IgD-negative memory B cell (primary cell): ENCODE measurements around the gene MRPS2. TPM values are rescaled to one million over a fixed set of nuclear protein-coding genes. Genes with fewer than 3 reads are reported as not detected.
A peak's percentile ranks its signal among the peaks of the same experiment; 100 is the strongest.

Experiments used
- H3K27ac Mint-ChIP-seq, 3 donors: one replicate each; pipeline ENCODE4 v1.8.0; 2020 to 2022; ENCODE audit warnings: mild to moderate bottlenecking in 3 of 3, mixed read lengths in 3 of 3, moderate library complexity in 1 of 3
- H3K27me3 Mint-ChIP-seq: one replicate; pipeline ENCODE4 v1.8.0; 2021; ENCODE audit warnings: mixed read lengths
- H3K36me3 Mint-ChIP-seq: one replicate; pipeline ENCODE4 v1.8.0; 2020; ENCODE audit warnings: mild to moderate bottlenecking, mixed read lengths
- H3K4me1 Mint-ChIP-seq, 3 donors: one replicate each; pipeline ENCODE4 v1.8.0; 2020 to 2022; ENCODE audit warnings: mixed read lengths in 3 of 3, mild to moderate bottlenecking in 1 of 3
- H3K4me3 Mint-ChIP-seq, 4 donors: one replicate each; pipeline ENCODE4 v1.8.0; 2020 to 2022; ENCODE audit warnings: mild to moderate bottlenecking in 4 of 4, mixed read lengths in 4 of 4, moderate library complexity in 3 of 4
- H3K9me3 Mint-ChIP-seq, 3 donors: one replicate each; pipeline ENCODE4 v1.8.0; 2020 to 2021; ENCODE audit warnings: mixed read lengths in 3 of 3, mild to moderate bottlenecking in 1 of 3
- polyA plus RNA-seq: library from polyadenylated mRNA; unstranded; fragments of 300-500 nt; fragmentation: Illumina TruSeq; gene quantifications from one replicate; pipeline ENCODE4 v1.2.3, GENCODE V29; 2021

Gene MRPS2
- polyA plus RNA-seq, 1 donor from 2014 or later, result 65.7 TPM

DNA sequence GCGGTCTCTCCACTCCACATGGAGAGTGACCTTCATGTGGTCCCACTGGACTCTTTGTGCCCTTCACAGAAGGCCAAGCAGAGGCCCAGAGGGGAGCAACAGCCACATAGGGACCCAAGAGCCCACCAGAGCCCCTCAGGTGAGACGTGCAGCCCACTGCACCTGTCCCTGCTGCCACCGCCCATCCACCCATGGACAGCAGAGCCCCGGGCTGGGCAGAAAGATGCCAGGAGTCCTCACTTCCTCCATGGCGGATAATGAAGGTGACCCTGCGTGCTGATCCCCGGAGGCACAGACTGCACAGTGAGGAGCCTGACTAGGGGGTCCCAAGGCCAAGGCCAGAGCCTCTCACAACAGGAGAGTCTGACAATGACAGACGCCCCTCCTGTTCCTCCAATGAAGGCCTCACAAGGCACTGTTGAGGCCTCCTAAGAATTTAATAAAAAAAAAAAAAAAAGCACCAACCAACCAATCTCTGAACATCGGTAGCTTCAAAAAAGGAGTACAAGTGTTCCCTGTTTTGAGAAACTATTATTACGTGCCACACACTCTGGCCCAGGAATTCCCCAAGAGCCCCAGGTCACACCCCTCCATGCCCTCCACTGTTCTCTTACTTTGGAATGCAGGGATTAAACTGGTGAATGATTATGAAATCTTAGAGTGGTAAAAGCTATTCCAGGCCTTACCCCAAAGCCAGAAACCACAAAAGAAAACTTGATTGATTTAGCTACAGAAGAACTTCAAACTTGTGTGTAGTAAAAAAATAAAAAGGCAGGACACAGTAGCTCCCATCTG is 23.7 kb upstream of the MRPS2 start:
- Mint-ChIP-seq H3K4me3 (no peak overlapping the region), H3K27ac (no peak overlapping the region), H3K4me1 (peaks cover 4 to 12% (median 7%) of the 10 kb centered on the region in 3 donors), H3K36me3 (peaks cover 2% of the 10 kb centered on the region), H3K9me3 (no peaks in the 10 kb centered on the region), H3K27me3 (peaks cover 2% of the 10 kb centered on the region)

DNA sequence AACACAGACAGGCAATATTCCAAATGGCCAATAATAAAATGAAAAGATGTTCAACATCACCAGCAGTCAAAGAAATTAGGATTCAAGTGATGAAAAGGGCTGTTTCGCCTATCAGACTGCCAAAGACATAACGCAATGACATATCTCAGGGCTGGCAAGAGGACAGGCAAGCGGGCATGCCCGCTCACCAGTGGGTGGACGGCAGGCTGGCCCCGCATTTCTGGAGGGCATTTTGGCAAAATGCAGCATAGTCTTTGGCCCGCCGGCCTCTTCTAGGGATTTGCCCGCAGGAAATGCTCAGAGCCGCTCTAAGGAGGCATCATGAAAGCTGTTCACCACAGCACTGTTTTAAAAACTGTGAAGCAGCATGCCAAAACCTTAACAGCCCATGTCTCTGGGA is 22.3 kb upstream of the MRPS2 start:
- H3K4me3 Mint-ChIP-seq, result peak overlapping the region; percentile 88 to 93 (median 92)
- H3K27me3 Mint-ChIP-seq, result peaks cover 6% of the 10 kb centered on the region
- no peaks in the 10 kb centered on the region for H3K36me3 Mint-ChIP-seq
- H3K4me1 Mint-ChIP-seq, result peaks cover 7 to 17% (median 7%) of the 10 kb centered on the region in 3 donors
- H3K27ac Mint-ChIP-seq, result peak overlapping the region in 1 of 3 donors; percentile 31
- no peaks in the 10 kb centered on the region for H3K9me3 Mint-ChIP-seq

DNA sequence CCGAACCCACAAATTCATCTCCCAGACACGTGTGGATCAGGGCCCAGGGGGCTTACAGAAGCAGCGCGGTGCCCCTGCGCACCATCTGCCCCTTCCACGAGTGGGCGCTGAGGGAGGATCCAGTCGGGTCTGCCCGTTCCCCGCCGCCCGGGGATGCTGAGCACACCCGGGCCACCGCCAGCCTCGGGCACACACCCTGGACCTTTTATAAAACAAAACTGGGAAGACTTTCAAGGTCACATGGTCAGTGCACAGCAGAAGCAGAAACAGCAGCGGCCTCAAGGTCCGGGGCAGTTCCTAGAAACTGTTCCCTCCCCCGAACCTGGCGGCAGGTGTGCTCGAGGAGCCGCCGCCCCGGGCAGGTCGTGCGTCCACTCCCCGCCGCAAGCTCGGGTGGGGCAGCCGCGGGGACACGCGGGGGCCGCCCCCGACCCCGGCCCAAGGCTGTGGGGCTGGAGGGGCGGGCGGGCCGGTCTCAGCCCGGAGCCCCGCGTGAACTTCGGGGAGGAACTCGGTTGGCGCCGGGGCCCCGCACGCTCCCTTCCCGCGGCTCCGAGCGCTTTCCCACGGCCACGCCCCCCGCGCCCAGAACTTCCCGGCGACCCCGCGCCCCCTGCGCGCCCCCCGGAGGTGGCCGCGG is 21.5 kb upstream of the MRPS2 start:
- Mint-ChIP-seq H3K36me3 (no peaks in the 10 kb centered on the region), H3K9me3 (no peaks in the 10 kb centered on the region), H3K27me3 (peaks cover 12% of the 10 kb centered on the region), H3K27ac (peak overlapping the region in 2 of 3 donors; percentile 53 to 83), H3K4me1 (peaks cover 7 to 17% (median 7%) of the 10 kb centered on the region in 3 donors), H3K4me3 (peak overlapping the region; percentile 88 to 93 (median 92))

DNA sequence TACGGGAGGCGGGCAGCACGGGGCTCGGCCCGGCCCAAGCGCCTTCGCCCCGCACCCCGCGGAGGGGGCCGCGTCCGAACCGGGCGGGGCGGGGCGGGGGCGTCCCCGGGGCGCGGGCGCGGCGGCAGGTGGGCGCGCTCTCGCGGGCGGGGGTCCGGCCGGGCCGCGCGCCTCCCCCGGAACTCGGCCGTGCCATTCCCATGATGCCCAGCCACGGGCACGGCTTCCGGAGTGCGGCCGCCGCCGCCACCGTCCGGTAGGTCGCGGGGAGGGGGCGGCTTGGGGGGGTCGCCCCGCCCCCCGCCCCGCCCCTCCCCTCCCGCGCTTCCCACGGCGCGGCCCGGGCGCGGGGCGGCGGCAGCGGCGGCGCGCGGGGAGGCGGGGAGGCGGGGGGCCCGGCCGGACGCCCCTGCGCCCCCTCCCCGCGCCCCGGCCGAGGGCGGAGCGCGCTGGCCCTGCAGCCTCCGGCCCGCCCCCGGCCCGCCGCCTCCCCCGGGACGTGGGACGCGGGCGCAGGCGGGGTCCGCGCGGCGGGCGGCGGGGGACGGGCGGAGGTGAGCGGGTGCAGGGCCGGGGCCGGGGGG is 20.9 kb upstream of the MRPS2 start, which contains the start of gene PPP1R26:
TSS of gene PPP1R26 (plus strand) at position 314 of the 584 bp plus-strand sequence. CDS start 4,729 bp downstream, outside the sequence.
- Mint-ChIP-seq H3K4me3 (peak within 1 kb of the TSS; percentile 88 to 93 (median 92)), H3K27ac (peak within 1 kb of the TSS in 2 of 3 donors; percentile 53 to 83), H3K9me3 (no peaks in the 10 kb centered on the region), H3K27me3 (peaks cover 15% of the 10 kb centered on the region), H3K4me1 (peaks cover 7 to 17% (median 7%) of the 10 kb centered on the region in 3 donors), H3K36me3 (no peaks in the 10 kb centered on the region)

DNA sequence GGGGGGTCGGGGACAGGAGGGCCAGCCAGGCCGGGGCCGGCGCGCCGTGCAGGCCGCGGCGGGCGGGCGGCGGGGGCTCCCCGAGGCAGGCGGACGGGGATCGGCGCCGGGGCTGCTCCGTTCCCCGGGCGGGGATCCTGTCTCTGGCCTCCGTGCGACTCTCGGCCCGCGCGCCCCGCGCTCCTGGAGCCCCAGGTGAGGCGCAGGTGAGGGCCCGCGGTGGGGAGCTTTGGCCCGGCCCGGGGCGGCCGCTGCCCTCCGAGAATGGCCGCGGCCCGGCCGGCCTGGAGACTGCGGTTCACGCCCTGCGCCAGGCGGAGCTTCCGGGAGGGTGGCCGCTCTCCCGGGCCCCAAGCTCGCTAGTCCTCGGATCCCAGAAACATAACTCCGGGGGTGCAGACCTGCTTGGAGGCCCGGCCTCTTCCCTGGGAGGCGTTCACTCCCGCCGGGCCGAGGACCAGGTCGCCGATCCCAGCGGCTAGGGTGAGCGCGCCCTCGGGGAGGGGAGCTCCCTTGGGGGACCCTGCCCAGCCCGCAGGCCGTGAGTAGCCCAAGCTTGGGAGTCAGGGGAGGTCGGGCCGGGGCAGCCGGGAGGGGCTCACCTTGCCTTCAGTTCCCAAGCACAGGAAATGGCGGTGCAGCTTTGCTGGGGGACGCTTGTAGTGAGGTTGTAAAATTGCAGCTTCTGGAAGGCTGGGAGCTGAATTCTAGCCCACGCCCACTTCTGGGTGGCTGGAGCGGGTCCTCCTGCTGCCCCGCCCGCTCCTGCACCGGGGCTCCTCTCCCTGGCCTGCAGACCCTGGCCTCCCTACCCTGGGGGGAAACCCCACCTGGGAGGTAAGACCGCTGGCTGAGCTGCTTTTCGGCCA is 20.2 kb upstream of the MRPS2 start:
- H3K9me3 Mint-ChIP-seq, result no peaks in the 10 kb centered on the region
- peaks cover 15% of the 10 kb centered on the region for H3K27me3 Mint-ChIP-seq
- H3K4me1 Mint-ChIP-seq, result peaks cover 7 to 17% (median 7%) of the 10 kb centered on the region in 3 donors
- H3K36me3 Mint-ChIP-seq, result no peaks in the 10 kb centered on the region
- peak overlapping the region; percentile 63 to 81 (median 73) for H3K4me3 Mint-ChIP-seq
- H3K27ac Mint-ChIP-seq, result no peak overlapping the region

DNA sequence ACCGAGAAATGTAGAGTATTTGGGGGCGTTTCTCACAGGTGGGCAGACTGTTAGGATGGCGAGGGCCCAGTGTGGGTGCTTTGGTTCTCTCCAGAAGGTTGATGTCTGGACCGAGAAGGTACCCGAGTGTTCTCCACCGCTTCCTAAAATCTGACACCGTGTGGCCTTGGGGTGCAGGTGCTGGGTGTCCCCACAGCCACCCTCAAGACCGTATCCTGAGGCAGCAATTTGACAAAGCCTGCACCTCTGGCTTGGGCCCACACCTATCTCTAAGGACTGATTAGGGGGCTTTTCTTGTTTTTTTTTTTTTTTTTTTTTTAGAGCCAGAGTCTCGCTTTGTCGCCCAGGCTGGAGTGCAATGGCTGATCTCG is 19.6 kb upstream of the MRPS2 start:
- Mint-ChIP-seq H3K27ac (no peak overlapping the region), H3K4me1 (peaks cover 7 to 17% (median 7%) of the 10 kb centered on the region in 3 donors), H3K36me3 (no peaks in the 10 kb centered on the region), H3K27me3 (peaks cover 15% of the 10 kb centered on the region), H3K9me3 (no peaks in the 10 kb centered on the region), H3K4me3 (peak overlapping the region; percentile 63 to 81 (median 73))

DNA sequence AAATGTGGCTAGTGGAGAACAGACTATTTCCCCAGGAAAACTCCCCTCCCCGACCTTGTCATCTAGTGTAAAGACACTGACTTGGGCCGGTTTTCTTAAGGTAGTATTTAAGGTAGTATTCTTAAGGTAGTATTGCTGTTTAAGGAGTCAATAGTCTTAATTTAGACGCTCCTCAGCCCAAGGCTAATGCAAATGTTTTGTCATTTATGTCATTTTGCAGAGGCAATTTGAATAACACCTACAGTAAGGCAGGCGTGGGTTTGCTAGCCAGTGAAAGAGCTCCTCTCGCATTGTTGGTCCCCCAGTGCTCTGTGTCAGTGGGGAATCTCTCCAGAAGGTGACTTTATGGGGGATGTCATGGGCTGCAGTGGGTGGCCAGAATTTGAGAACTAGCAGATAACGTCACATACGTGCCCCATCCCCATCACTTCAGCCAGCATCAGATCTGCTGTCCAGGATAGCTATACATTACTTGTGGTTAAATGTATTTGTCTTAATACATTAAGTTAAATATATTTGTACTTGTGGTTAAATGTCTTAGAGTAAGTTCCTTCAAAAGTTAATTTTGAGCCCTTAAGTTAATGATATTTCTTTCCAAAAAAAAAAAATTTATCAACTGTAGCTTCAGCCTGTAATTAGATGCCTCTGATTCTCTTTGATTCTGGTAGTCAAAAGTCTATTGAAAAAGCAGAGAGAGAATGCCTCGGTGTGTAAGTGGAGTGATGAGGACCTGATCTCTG is 18.3 kb upstream of the MRPS2 start:
- Mint-ChIP-seq H3K27me3 (peaks cover 15% of the 10 kb centered on the region), H3K4me3 (peak overlapping the region in 2 of 4 donors; percentile 45 to 82), H3K9me3 (no peaks in the 10 kb centered on the region), H3K4me1 (peaks cover 7 to 17% (median 7%) of the 10 kb centered on the region in 3 donors), H3K27ac (no peak overlapping the region), H3K36me3 (no peaks in the 10 kb centered on the region)

DNA sequence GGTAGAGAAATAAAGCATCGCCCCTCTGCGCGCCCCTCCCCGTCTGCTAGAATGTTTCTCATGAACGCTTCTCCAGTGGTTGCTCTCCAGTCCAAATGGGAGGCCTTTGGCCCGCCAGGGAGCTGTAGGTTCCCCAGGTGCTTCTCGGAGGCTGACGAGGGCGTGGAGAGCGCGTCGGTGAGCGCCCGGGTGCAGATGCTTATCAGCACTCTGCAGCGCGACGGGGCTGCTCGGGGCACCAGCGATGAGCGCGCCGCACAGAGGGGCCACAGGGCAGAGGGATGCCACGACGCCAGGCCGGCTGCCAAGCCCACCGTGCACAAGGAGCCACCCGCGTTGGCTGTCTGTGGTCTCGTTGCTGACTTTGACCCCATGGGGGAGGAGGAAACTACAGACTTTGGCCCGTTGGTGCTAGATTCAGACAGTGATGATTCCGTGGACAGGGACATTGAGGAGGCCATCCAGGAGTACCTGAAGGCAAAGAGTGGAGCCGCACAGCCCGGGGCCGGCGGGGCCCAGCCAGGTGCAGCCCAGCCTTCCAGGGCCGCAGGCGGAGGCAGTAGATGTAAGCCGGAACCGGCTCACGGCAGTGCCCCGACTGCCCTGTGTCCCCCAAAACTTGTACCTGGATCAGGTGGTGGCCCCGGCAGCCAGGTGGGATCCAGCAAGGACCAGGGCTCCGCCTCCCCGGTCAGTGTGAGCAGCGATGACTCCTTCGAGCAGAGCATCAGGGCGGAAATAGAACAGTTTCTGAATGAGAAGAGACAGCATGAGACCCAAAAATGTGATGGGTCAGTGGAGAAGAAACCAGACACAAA is 15.8 kb upstream of the MRPS2 start:
- H3K27ac Mint-ChIP-seq, result no peak overlapping the region
- no peaks in the 10 kb centered on the region for H3K36me3 Mint-ChIP-seq
- H3K27me3 Mint-ChIP-seq, result peaks cover 14% of the 10 kb centered on the region
- peaks cover 1 to 6% (median 3%) of the 10 kb centered on the region in 3 donors for H3K4me1 Mint-ChIP-seq
- no peaks in the 10 kb centered on the region for H3K9me3 Mint-ChIP-seq
- no peak overlapping the region for H3K4me3 Mint-ChIP-seq

DNA sequence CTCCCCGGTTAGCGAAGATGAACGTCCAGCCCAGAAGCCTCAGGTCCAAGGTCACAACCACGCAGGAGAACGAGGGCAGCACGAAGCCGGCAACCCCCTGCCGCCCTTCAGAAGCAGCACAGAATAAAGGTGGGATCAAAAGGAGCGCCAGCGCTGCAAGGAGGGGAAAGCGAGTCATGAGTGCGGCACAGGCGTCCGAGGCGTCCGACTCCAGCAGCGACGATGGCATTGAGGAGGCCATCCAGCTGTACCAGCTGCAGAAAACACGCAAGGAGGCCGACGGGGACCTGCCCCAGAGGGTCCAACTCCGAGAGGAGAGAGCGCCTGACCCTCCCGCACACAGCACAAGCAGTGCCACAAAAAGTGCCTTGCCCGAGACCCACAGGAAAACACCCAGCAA is 15.1 kb upstream of the MRPS2 start:
- no peaks in the 10 kb centered on the region for H3K36me3 Mint-ChIP-seq
- H3K4me3 Mint-ChIP-seq, result no peak overlapping the region
- H3K27me3 Mint-ChIP-seq, result peaks cover 14% of the 10 kb centered on the region
- no peak overlapping the region for H3K27ac Mint-ChIP-seq
- H3K4me1 Mint-ChIP-seq, result peaks cover 1 to 6% (median 3%) of the 10 kb centered on the region in 3 donors
- H3K9me3 Mint-ChIP-seq, result no peaks in the 10 kb centered on the region

DNA sequence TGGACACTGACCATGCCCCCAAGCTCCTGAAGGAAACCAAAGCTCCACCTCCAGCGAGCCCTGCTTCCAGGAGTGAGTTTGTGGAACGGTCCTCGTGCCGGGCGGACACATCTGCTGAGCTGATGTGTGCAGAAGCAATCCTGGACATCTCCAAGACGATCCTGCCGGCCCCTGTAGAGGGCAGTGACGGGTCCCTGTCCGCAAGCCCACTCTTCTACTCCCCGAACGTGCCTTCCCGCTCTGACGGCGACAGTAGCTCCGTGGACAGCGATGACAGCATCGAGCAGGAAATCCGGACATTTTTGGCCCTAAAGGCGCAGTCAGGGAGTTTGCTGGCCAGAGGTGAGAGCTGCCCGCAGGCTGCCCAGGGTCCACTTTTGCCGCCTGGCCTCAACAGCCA is 14.7 kb upstream of the MRPS2 start:
- H3K4me1 Mint-ChIP-seq, result peaks cover 1 to 6% (median 3%) of the 10 kb centered on the region in 3 donors
- H3K9me3 Mint-ChIP-seq, result no peaks in the 10 kb centered on the region
- peaks cover 14% of the 10 kb centered on the region for H3K27me3 Mint-ChIP-seq
- no peak overlapping the region for H3K4me3 Mint-ChIP-seq
- no peak overlapping the region for H3K27ac Mint-ChIP-seq
- H3K36me3 Mint-ChIP-seq, result no peaks in the 10 kb centered on the region

DNA sequence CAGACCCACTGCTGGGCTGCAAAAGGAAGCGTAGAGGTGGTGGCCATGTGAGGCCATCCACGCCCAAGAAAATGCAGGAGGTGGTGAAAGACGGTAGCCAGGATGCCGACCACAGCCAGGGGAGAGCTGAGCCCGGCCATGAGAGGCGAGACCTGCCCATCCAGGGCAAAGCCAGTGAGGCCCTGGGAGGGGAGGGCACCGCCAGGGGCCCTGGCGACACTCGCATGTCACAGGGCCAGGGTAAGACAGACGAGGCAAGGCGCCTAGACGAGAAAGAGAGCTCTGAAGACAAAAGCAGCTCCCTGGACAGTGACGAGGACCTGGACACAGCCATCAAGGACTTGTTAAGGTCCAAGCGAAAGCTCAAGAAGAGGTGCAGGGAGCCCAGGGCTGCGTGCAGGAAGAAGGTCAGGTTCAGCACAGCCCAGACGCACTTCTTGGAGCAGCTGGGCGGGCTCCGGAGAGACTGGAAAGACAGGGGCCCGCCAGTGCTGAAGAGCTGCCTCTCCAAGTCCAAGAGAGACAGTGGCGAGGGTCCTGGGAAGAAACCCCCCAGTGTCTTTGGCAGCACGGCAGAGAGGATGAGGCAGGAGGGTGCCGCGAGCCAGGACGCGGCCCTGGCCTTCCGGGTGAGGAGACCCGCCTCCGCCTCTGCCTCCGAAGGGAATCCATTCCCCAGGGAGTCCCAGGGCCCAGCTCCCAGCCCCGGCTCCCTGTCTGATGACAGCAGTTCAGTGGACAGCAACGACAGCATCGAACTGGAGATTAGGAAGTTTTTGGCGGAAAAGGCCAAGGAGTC is 14.0 kb upstream of the MRPS2 start:
- H3K27ac Mint-ChIP-seq, result no peak overlapping the region
- H3K4me3 Mint-ChIP-seq, result no peak overlapping the region
- H3K4me1 Mint-ChIP-seq, result peaks cover 0 to 6% (median 3%) of the 10 kb centered on the region in 3 donors
- H3K27me3 Mint-ChIP-seq, result peaks cover 14% of the 10 kb centered on the region
- no peaks in the 10 kb centered on the region for H3K36me3 Mint-ChIP-seq
- no peaks in the 10 kb centered on the region for H3K9me3 Mint-ChIP-seq

DNA sequence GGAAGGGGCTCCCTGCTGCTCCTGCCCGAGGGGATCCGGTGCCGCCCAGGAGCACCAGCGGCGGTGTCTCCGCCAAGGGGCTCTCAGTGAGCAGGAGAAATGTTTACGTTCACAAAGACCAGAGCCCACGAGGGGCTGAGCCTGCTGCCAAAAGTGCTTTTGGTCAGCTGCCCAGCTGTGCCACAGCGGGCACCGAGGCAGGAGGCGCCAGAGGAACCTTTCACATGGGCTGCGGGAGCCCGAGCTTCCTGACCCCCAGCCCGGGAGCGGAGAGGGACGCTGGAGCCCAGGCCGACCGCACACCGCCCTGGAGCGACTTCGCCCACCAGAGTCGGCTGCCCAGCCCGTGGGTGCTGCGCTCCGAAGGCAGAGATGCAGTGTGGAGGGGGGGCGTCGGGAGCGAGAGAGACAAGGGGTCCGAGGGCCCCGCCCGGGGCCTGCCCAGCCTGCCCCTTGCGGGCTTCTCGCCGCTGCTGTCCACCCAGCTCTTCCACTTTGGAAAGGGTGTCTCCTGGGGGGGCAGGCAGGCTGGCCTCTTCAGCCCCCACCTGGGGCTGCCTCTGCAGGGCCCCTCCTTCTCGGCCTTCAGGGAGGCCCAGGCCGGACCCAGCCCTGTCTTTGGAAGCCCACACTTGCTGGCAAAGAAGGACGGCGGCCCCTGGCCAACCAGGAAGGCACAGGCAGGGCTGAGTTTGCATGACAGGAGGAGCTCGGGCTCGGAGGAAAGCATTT is 13.0 kb upstream of the MRPS2 start:
- Mint-ChIP-seq H3K9me3 (no peaks in the 10 kb centered on the region), H3K4me1 (no peaks in the 10 kb centered on the region), H3K36me3 (no peaks in the 10 kb centered on the region), H3K27me3 (peaks cover 11% of the 10 kb centered on the region), H3K27ac (no peak overlapping the region), H3K4me3 (no peak overlapping the region)
